Right hindlimb (tissue), 1 donor: ENCODE measurements around the gene MAP3K7CL.
"Not testable (repeated sequence)": the region's sequence is repeated elsewhere in the genome, so short reads cannot be mapped to it uniquely, and the experiment has no call there.

Source experiments
- DNase-seq: peaks from one replicate; pipeline ENCODE4 v3.0.0-alpha.2; 2018

Gene MAP3K7CL

GRCh38 chr21:29135481-29135880, 5.0 kb downstream of the MAP3K7CL start:
- DNase-seq = no peak

- DNase-seq = no peak
These were observed 5.6 kb downstream of the MAP3K7CL start for GRCh38 chr21:29136033-29136432.

GRCh38 chr21:29144736-29145353, 14.4 kb downstream of the MAP3K7CL start:
- no peak for DNase-seq

GRCh38 chr21:29145354-29145782, 14.9 kb downstream of the MAP3K7CL start:
- peak; percentile 57 for DNase-seq

GRCh38 chr21:29145852-29146453, 15.5 kb downstream of the MAP3K7CL start:
- no peak for DNase-seq

GRCh38 chr21:29146726-29147125, 16.3 kb downstream of the MAP3K7CL start:
- no peak for DNase-seq

- DNase-seq = peak; percentile 76
These were observed 18.1 kb downstream of the MAP3K7CL start for GRCh38 chr21:29148530-29148929.

GRCh38 chr21:29149808-29150425, 19.5 kb downstream of the MAP3K7CL start:
- no peak for DNase-seq

GRCh38 chr21:29151931-29152330, 21.5 kb downstream of the MAP3K7CL start:
- no peak for DNase-seq

GRCh38 chr21:29152916-29153315, 22.5 kb downstream of the MAP3K7CL start:
- DNase-seq = no peak

GRCh38 chr21:29154270-29154669, 23.8 kb downstream of the MAP3K7CL start:
- no peak for DNase-seq

- peak; percentile 58 for DNase-seq
These were observed 24.9 kb downstream of the MAP3K7CL start for GRCh38 chr21:29155118-29155932.

- no peak for DNase-seq
These were observed 25.5 kb downstream of the MAP3K7CL start for GRCh38 chr21:29155933-29156260.

- DNase-seq = no peak
These were observed 26.6 kb downstream of the MAP3K7CL start for GRCh38 chr21:29157080-29157479.

GRCh38 chr21:29159842-29160241, 29.4 kb downstream of the MAP3K7CL start:
- DNase-seq = no peak

GRCh38 chr21:29162825-29163224, 32.4 kb downstream of the MAP3K7CL start:
- not testable (repeated sequence) for DNase-seq

- no peak for DNase-seq
These were observed 33.1 kb downstream of the MAP3K7CL start for GRCh38 chr21:29163341-29164115.

- DNase-seq = no peak
These were observed 34.0 kb downstream of the MAP3K7CL start for GRCh38 chr21:29164323-29164942.

GRCh38 chr21:29166323-29166722, 35.9 kb downstream of the MAP3K7CL start:
- no peak for DNase-seq

GRCh38 chr21:29166853-29167252, 36.4 kb downstream of the MAP3K7CL start:
- DNase-seq = no peak

GRCh38 chr21:29167481-29167880, 37.0 kb downstream of the MAP3K7CL start:
- DNase-seq = not testable (repeated sequence)

GRCh38 chr21:29168891-29169315, 38.5 kb downstream of the MAP3K7CL start:
- no peak for DNase-seq
